SU-DHL-6 (cell line): ENCODE data around the gene ACSM5.

Experiments
- EZH2phosphoT487 ChIP-seq: fragments of 200-600 bp; sonication (generic), shearing (Covaris generic); conservative IDR thresholded peaks from 2 replicates; pipeline ENCODE4 v1.6.1; 2018; ENCODE audit warnings: mild to moderate bottlenecking, antibody characterized with exemption, low read length, moderate library complexity, mixed read lengths
- TF ChIP-seq, protein P1 (sequence below): fragments of 200-600 bp; sonication (generic); IDR thresholded peaks from one replicate; pipeline ENCODE4 v1.5.1; 2017; ENCODE audit warnings: antibody characterized with exemption, mild to moderate bottlenecking, low read length, moderate library complexity; ENCODE audit not compliant: insufficient read depth, poor library complexity, severe bottlenecking

DNA sequence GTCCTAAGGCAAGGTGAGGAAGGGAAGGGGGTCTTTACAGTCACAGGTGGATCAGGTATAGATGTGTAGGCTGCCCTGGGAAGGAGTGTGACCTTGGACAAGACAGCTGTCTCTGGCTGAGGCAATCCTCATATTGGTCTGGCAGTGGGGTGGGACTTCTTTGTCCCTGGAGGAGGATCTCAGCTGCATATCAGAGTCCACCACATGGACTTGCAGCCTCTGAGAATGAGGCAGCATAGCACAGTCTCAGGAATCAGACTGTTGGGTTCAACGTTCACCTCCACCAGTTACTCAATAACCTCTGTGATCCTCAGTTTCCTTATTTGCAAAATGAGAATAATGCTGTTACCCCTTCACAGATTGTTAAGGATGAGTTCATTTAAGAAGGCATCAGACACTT lies 75.4 kb downstream of the ACSM5 start:
- TF ChIP-seq, protein P1, sequence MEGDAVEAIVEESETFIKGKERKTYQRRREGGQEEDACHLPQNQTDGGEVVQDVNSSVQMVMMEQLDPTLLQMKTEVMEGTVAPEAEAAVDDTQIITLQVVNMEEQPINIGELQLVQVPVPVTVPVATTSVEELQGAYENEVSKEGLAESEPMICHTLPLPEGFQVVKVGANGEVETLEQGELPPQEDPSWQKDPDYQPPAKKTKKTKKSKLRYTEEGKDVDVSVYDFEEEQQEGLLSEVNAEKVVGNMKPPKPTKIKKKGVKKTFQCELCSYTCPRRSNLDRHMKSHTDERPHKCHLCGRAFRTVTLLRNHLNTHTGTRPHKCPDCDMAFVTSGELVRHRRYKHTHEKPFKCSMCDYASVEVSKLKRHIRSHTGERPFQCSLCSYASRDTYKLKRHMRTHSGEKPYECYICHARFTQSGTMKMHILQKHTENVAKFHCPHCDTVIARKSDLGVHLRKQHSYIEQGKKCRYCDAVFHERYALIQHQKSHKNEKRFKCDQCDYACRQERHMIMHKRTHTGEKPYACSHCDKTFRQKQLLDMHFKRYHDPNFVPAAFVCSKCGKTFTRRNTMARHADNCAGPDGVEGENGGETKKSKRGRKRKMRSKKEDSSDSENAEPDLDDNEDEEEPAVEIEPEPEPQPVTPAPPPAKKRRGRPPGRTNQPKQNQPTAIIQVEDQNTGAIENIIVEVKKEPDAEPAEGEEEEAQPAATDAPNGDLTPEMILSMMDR, result no peak
- TF ChIP-seq EZH2phosphoT487, result no peak
